ENCODE results near the gene SPTB. TPM values are rescaled to one million over a fixed set of nuclear protein-coding genes. Genes with fewer than 3 reads are reported as not detected.

SPTB gene
- total and polyA plus RNA-seq, 7 experiments from 2014 or later, result 0.05 to 0.12 (median 0.05) TPM; not detected in 4

DNA sequence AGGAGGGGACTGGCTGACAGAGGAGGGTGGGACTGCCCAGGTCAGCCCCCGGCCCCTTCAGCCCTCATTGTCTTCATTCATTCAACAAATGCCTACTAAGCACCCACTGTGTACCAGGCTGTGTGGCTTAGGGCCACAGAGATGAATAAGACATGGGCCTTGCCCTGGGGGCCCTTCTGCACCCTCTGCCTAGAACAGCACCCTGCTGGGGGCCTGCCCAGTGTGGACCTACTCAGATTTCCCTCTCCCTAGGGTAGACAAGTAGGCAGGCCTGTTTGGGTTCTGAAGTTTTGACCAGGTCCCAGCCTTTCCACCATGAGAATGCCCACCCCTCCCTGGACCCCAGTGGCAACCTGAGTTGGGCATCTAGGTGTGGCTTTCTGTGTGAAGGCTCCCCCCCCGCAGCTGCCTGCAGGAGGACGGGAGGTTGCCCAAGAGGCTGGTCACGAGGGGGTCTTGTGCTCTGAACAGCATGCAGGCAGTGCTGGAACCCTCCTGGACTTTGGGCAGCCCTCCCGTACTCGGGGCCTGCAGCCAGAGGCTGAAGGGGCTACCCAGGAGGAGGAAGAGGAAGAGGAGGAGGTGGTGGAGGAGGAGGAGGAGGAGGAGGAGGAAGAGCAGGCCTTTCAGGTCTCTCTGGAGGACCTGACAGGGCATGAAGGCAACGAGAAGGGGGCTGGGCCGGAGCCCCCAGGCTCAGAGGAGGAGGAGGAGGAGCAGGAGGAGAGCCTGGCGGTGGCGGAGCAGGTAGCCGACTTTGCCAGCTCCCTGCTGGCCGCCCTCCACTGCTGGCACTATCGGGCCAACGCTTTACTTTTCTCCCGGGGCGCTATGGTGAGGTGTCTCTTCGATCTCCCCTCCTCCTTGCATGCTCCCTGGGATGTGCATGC lies 142.1 kb downstream of the SPTB start:
- H3K9me3 Mint-ChIP-seq, result peaks cover 0 to 1% (median 0%) of the 10 kb centered on the region in 11 donors
- H3K4me1 Mint-ChIP-seq, result peaks cover 0 to 18% (median 4%) of the 10 kb centered on the region in 7 donors
- Histone ChIP-seq H3K36me3 (ENCODE audit: control insufficient read depth in 2 of 3, insufficient read depth in 3 of 3, low read length in 3 of 3) (no peaks in the 10 kb centered on the region), H3K4me3 (ENCODE audit: low read length) (no peak overlapping the region), H3K4me1 (ENCODE audit: control insufficient read depth in 2 of 2, insufficient read depth in 2 of 2, low read length in 2 of 2) (peaks cover 0 to 23% of the 10 kb centered on the region in 2 donors), H3K27me3 (ENCODE audit: control insufficient read depth in 2 of 2, insufficient read depth in 2 of 2, low read length in 2 of 2) (no peaks in the 10 kb centered on the region), H3K27ac (ENCODE audit: low read depth, low read length) (no peak overlapping the region), H3K9me3 (ENCODE audit: control insufficient read depth in 2 of 3, low read length in 3 of 3) (no peaks in the 10 kb centered on the region)
- POLR2A ChIA-PET, result no interaction called here
- ATAC-seq, result no peak
- no peak for DNase-seq
- CTCF ChIA-PET, result no interaction called here
- H3K4me3 Mint-ChIP-seq, result no peak overlapping the region
- no peak overlapping the region for H3K27ac Mint-ChIP-seq
- intact Hi-C loops (cut with micrococcal nuclease), result no loop called here
- peaks cover 0 to 23% (median 0%) of the 10 kb centered on the region in 5 donors for H3K36me3 Mint-ChIP-seq
- no peaks in the 10 kb centered on the region for H3K27me3 Mint-ChIP-seq

DNA sequence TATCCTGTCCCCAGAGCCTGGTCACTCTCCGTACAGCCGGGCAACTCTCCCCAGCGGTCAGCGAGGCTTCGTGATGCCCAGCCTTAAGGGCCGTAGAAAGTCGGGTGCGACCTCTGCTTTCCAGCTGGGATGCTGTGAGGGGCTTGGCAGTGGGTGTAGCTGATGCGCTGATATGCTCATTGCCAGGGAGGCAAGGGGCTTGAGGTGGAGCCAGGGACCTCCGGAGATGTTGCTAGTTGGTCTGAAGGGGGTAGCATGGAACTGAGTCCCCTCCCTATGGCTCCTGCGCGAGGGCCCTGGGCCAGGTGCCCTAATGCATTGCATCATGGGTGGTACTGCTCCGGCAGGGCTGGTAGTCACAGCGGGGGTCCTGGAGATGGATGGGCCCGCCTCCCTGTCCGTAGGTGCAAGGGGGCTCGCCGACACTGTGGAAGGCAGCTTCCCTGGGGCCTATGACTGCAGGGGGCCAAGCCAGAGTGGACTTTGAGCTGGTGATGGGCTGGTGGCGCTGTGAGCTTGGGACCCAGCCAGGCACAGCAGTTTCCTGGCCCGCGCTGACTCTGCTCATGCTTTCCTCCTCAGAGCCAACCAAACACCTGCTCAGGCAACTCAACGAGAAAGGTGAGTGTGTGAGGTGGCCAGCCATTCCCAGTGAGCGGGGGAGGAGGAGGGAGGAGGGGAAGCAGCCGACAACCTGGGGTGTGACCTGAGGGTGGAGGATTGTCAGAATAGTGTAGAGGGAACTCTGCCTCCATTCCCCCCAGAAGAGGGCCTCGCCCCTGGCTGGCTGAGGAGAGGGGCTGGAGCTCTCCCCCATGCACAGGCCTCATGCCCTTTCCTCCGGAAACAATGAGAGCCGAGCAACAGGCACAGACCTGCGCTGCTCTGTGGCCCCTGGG lies 143.2 kb downstream of the SPTB start:
- peaks cover 0 to 22% (median 0%) of the 10 kb centered on the region in 5 donors for H3K36me3 Mint-ChIP-seq
- ChIA-PET CTCF (no interaction called here), POLR2A (no interaction called here)
- H3K27ac Mint-ChIP-seq, result no peak overlapping the region
- no peak overlapping the region for H3K4me3 Mint-ChIP-seq
- peaks cover 0 to 23% of the 10 kb centered on the region in 2 donors for H3K4me1 ChIP-seq (ENCODE audit: control insufficient read depth in 2 of 2, insufficient read depth in 2 of 2, low read length in 2 of 2)
- H3K9me3 ChIP-seq (ENCODE audit: control insufficient read depth in 2 of 3, low read length in 3 of 3), result no peaks in the 10 kb centered on the region
- DNase-seq (no peak), ATAC-seq (no peak)
- H3K27me3 Mint-ChIP-seq, result no peaks in the 10 kb centered on the region
- no peaks in the 10 kb centered on the region for H3K27me3 ChIP-seq (ENCODE audit: control insufficient read depth in 2 of 2, insufficient read depth in 2 of 2, low read length in 2 of 2)
- H3K36me3 ChIP-seq (ENCODE audit: control insufficient read depth in 2 of 3, insufficient read depth in 3 of 3, low read length in 3 of 3), result no peaks in the 10 kb centered on the region
- peaks cover 0 to 18% (median 4%) of the 10 kb centered on the region in 7 donors for H3K4me1 Mint-ChIP-seq
- intact Hi-C loops (cut with micrococcal nuclease), result no loop called here
- H3K4me3 ChIP-seq (ENCODE audit: low read length), result no peak overlapping the region
- H3K27ac ChIP-seq (ENCODE audit: low read depth, low read length), result no peak overlapping the region
- H3K9me3 Mint-ChIP-seq, result peaks cover 0 to 1% (median 0%) of the 10 kb centered on the region in 11 donors

DNA sequence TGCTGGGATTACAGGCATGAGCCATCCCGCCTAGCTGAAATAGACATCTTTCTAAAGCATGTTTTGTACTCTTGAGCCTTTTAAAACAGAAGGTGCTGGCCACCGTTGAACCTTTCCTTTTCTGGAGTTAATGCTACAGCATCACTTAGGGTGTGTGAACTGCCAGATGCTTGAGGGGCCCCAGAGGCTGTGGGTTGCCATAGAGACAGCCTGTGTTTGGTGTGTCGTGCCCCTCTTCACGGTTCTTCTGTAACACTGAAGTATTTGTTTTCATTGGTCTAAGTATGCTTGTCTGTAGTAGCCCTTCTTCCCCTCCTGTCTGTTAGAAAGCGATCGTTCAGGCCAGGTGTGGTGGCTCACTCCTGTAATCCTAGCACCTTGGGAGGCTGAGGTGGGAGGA lies 144.7 kb downstream of the SPTB start:
- POLR2A ChIA-PET, result interaction anchor here (1.0 kb wide), 1 partner anchor 13 kb away, joined by 3 read pairs; no protein-coding TSS in a partner anchor
- no peak overlapping the region for H3K4me3 ChIP-seq (ENCODE audit: low read length)
- ATAC-seq (peak; percentile 43), DNase-seq (no peak)
- CTCF ChIA-PET, result no interaction called here
- no peak overlapping the region for H3K27ac ChIP-seq (ENCODE audit: low read depth, low read length)
- peaks cover 0 to 24% of the 10 kb centered on the region in 2 donors for H3K4me1 ChIP-seq (ENCODE audit: control insufficient read depth in 2 of 2, insufficient read depth in 2 of 2, low read length in 2 of 2)
- H3K9me3 ChIP-seq (ENCODE audit: control insufficient read depth in 2 of 3, low read length in 3 of 3), result no peaks in the 10 kb centered on the region
- peaks cover 0 to 17% (median 0%) of the 10 kb centered on the region in 5 donors for H3K36me3 Mint-ChIP-seq
- intact Hi-C loops (cut with micrococcal nuclease), result no loop called here
- H3K27me3 Mint-ChIP-seq, result no peaks in the 10 kb centered on the region
- no peaks in the 10 kb centered on the region for H3K9me3 Mint-ChIP-seq
- H3K27me3 ChIP-seq (ENCODE audit: control insufficient read depth in 2 of 2, insufficient read depth in 2 of 2, low read length in 2 of 2), result no peaks in the 10 kb centered on the region
- H3K4me1 Mint-ChIP-seq, result peaks cover 0 to 25% (median 5%) of the 10 kb centered on the region in 7 donors
- H3K36me3 ChIP-seq (ENCODE audit: control insufficient read depth in 2 of 3, insufficient read depth in 3 of 3, low read length in 3 of 3), result no peaks in the 10 kb centered on the region
- H3K4me3 Mint-ChIP-seq, result peak overlapping the region in 1 of 10 donors; percentile 31
- peak overlapping the region in 2 of 9 donors; percentile 20 to 36 for H3K27ac Mint-ChIP-seq

DNA sequence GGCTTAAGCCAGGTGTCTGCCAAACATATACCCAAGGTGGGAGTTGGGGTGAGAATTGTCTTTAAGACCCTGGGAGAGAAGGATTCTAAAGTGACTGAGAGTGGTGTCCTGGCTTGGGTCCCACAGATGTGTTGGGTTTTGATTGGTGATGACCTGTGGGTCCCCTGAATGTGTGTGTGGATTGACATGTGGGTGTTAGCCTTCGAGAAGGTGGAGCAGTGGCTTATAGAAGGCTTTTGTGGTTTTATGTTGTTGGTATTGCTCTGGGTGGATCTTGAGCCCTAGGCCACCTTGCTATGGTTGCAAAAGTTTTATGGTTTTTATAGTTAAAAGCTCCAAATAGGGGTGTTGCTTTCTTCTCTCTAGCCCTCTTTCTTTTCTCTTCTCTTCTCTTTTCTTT lies 145.8 kb downstream of the SPTB start:
- ChIA-PET POLR2A (no interaction called here), CTCF (no interaction called here)
- peak overlapping the region in 3 of 9 donors; percentile 0 to 12 (median 1) for H3K27ac Mint-ChIP-seq
- DNase-seq, result no peak
- no peak for ATAC-seq
- no peak overlapping the region for H3K27ac ChIP-seq (ENCODE audit: low read depth, low read length)
- H3K36me3 Mint-ChIP-seq, result peaks cover 0 to 21% (median 0%) of the 10 kb centered on the region in 5 donors
- no peaks in the 10 kb centered on the region for H3K27me3 ChIP-seq (ENCODE audit: control insufficient read depth in 2 of 2, insufficient read depth in 2 of 2, low read length in 2 of 2)
- H3K36me3 ChIP-seq (ENCODE audit: control insufficient read depth in 2 of 3, insufficient read depth in 3 of 3, low read length in 3 of 3), result no peaks in the 10 kb centered on the region
- no peaks in the 10 kb centered on the region for H3K9me3 Mint-ChIP-seq
- H3K4me1 ChIP-seq (ENCODE audit: control insufficient read depth in 2 of 2, insufficient read depth in 2 of 2, low read length in 2 of 2), result peaks cover 0 to 31% of the 10 kb centered on the region in 2 donors
- intact Hi-C loops (cut with micrococcal nuclease), result no loop called here
- H3K27me3 Mint-ChIP-seq, result no peaks in the 10 kb centered on the region
- no peak overlapping the region for H3K4me3 ChIP-seq (ENCODE audit: low read length)
- H3K4me3 Mint-ChIP-seq, result peak overlapping the region in 2 of 10 donors; percentile 12 to 43
- peaks cover 0 to 36% (median 8%) of the 10 kb centered on the region in 7 donors for H3K4me1 Mint-ChIP-seq
- no peaks in the 10 kb centered on the region for H3K9me3 ChIP-seq (ENCODE audit: control insufficient read depth in 2 of 3, low read length in 3 of 3)

DNA sequence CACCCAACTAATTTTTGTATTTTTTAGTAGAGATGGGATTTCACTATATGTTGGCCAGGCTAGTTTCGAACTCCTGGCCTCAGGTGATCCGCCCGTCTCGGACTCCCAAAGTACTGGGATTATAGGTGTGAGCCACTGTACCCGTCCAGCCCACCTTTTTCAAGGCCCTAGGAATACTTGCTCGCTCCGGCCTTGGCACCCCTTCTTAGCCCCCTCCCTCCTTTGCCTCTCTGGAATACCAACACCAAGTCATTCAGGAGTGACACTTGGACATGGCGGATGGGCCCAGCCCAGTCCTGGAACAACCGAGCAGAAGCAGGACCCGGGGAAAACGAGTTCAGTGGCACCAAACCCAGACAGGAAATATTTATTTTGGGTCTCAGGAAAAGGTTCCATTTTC lies 146.4 kb downstream of the SPTB start:
- POLR2A ChIA-PET, result no interaction called here

DNA sequence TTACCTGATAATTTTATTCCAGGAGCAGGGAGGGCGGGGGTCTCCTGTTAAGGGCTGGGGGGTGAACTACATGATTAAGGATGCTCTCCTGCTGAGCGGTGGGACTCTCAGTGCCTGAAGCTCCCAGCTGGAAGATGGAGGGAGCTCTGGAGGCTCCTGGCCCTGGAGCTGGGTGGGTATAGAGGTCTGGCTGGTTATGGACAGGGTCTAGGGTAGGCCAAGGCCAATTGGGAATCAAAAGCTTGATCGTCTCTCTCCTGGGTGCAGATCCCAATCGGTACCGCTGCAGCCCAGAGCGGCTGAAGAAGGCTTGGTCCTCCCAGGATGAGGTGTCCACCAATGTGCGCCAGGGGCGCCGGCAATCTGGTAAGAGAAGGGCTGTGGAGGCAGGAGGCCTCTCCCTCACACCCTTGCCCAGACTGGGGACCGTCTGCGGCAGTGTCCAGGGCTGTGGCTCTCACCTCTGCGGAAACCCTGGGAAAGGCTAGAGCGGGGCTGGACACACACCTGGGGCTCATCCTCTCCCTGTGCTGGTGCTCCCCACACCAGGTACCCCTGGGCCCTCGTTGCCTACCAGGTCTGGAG lies 147.1 kb downstream of the SPTB start:
- Histone ChIP-seq H3K4me1 (ENCODE audit: control insufficient read depth in 2 of 2, insufficient read depth in 2 of 2, low read length in 2 of 2) (peaks cover 0 to 42% of the 10 kb centered on the region in 2 donors), H3K27me3 (ENCODE audit: control insufficient read depth in 2 of 2, insufficient read depth in 2 of 2, low read length in 2 of 2) (no peaks in the 10 kb centered on the region), H3K36me3 (ENCODE audit: control insufficient read depth in 2 of 3, insufficient read depth in 3 of 3, low read length in 3 of 3) (no peaks in the 10 kb centered on the region), H3K4me3 (ENCODE audit: low read length) (no peak overlapping the region), H3K9me3 (ENCODE audit: control insufficient read depth in 2 of 3, low read length in 3 of 3) (no peaks in the 10 kb centered on the region), H3K27ac (ENCODE audit: low read depth, low read length) (no peak overlapping the region)
- ChIA-PET CTCF (no interaction called here), POLR2A (no interaction called here)
- Mint-ChIP-seq H3K36me3 (peaks cover 0 to 26% (median 0%) of the 10 kb centered on the region in 5 donors), H3K27me3 (no peaks in the 10 kb centered on the region), H3K4me3 (no peak overlapping the region), H3K27ac (no peak overlapping the region), H3K4me1 (peaks cover 0 to 42% (median 12%) of the 10 kb centered on the region in 7 donors), H3K9me3 (no peaks in the 10 kb centered on the region)
- intact Hi-C loops (cut with micrococcal nuclease), result no loop called here
- ATAC-seq (no peak), DNase-seq (no peak)

More for the DNA sequence above, 146.4 kb downstream of the SPTB start:
- no peaks in the 10 kb centered on the region for H3K27me3 ChIP-seq (ENCODE audit: control insufficient read depth in 2 of 2, insufficient read depth in 2 of 2, low read length in 2 of 2)
- DNase-seq, result no peak
- H3K36me3 ChIP-seq (ENCODE audit: control insufficient read depth in 2 of 3, insufficient read depth in 3 of 3, low read length in 3 of 3), result no peaks in the 10 kb centered on the region
- H3K27ac ChIP-seq (ENCODE audit: low read depth, low read length), result no peak overlapping the region
- Mint-ChIP-seq H3K36me3 (peaks cover 0 to 26% (median 0%) of the 10 kb centered on the region in 5 donors), H3K4me1 (peaks cover 0 to 39% (median 12%) of the 10 kb centered on the region in 7 donors), H3K27ac (no peak overlapping the region), H3K27me3 (no peaks in the 10 kb centered on the region), H3K9me3 (no peaks in the 10 kb centered on the region), H3K4me3 (no peak overlapping the region)
- CTCF ChIA-PET, result no interaction called here
- intact Hi-C loops (cut with micrococcal nuclease), result no loop called here
- no peaks in the 10 kb centered on the region for H3K9me3 ChIP-seq (ENCODE audit: control insufficient read depth in 2 of 3, low read length in 3 of 3)
- peaks cover 0 to 35% of the 10 kb centered on the region in 2 donors for H3K4me1 ChIP-seq (ENCODE audit: control insufficient read depth in 2 of 2, insufficient read depth in 2 of 2, low read length in 2 of 2)
- ATAC-seq, result no peak
- H3K4me3 ChIP-seq (ENCODE audit: low read length), result no peak overlapping the region
